IPS-18a (cell line): ENCODE results near the gene ESAM.
A peak's percentile ranks its signal among the peaks of the same experiment; 100 is the strongest.

Experiments
- H3K27ac ChIP-seq: one replicate; pipeline ENCODE4 v1.5.1; 2013; ENCODE audit warnings: low read length
- H3K27me3 ChIP-seq: one replicate; pipeline ENCODE4 v1.6.1; 2013; ENCODE audit warnings: mild to moderate bottlenecking, low read length; ENCODE audit not compliant: control insufficient read depth, insufficient read depth
- H3K36me3 ChIP-seq: one replicate; pipeline ENCODE4 v1.6.1; 2013; ENCODE audit warnings: low read depth, low read length; ENCODE audit not compliant: control insufficient read depth
- H3K4me1 ChIP-seq: one replicate; pipeline ENCODE4 v1.6.1; 2013; ENCODE audit warnings: low read depth, low read length; ENCODE audit not compliant: control insufficient read depth
- H3K4me3 ChIP-seq: one replicate; pipeline ENCODE4 v1.5.1; 2013; ENCODE audit warnings: low read length
- H3K9ac ChIP-seq: one replicate; pipeline ENCODE4 v1.6.1; 2013; ENCODE audit warnings: mild to moderate bottlenecking, low read length, moderate library complexity
- H3K9me3 ChIP-seq: one replicate; pipeline ENCODE4 v1.6.1; 2013; ENCODE audit warnings: low read depth, low read length; ENCODE audit not compliant: control insufficient read depth

The ESAM gene

GRCh38 chr11:124737638-124738305, 24.3 kb downstream of the ESAM start:
- H3K27me3 ChIP-seq = peaks cover 73% of the 10 kb centered on the region
- no peak overlapping the region for H3K4me3 ChIP-seq
- no peaks in the 10 kb centered on the region for H3K36me3 ChIP-seq
- H3K4me1 ChIP-seq = peaks cover 8% of the 10 kb centered on the region
- H3K9me3 ChIP-seq = no peaks in the 10 kb centered on the region
- no peak overlapping the region for H3K9ac ChIP-seq
- H3K27ac ChIP-seq = no peak overlapping the region

DNA sequence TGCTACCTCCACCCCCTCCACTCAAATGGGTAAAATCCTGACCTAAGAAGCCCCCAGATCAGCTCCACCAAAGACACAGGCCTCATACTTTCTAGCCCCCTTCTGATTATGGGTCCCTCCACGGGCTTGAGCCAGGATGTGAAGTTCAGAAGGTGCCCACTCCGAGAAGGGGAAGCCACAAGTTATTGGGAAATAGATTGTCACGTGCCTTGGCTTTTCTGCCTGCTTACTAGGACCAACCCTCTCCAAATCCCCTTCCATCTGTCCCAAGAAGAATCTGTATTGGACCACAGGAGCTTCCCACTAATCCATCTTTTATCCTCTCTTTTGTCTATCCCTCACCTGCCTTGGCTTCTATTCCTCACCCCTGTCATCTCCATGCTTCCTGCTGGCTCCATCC, 25.4 kb downstream of the ESAM start:
- Histone ChIP-seq H3K27ac (no peak overlapping the region), H3K9me3 (no peaks in the 10 kb centered on the region), H3K4me1 (peaks cover 8% of the 10 kb centered on the region), H3K36me3 (no peaks in the 10 kb centered on the region), H3K4me3 (no peak overlapping the region), H3K9ac (no peak overlapping the region), H3K27me3 (peaks cover 63% of the 10 kb centered on the region)

GRCh38 chr11:124732230-124732629, 29.9 kb downstream of the ESAM start:
- peaks cover 21% of the 10 kb centered on the region for H3K27me3 ChIP-seq
- H3K4me3 ChIP-seq = no peak overlapping the region
- H3K27ac ChIP-seq = no peak overlapping the region
- no peaks in the 10 kb centered on the region for H3K36me3 ChIP-seq
- H3K4me1 ChIP-seq = no peaks in the 10 kb centered on the region
- H3K9ac ChIP-seq = no peak overlapping the region
- no peaks in the 10 kb centered on the region for H3K9me3 ChIP-seq

GRCh38 chr11:124729571-124729970, 32.5 kb downstream of the ESAM start:
- Histone ChIP-seq H3K36me3 (no peaks in the 10 kb centered on the region), H3K4me1 (peaks cover 15% of the 10 kb centered on the region), H3K9me3 (no peaks in the 10 kb centered on the region), H3K4me3 (no peak overlapping the region), H3K27ac (no peak overlapping the region), H3K9ac (no peak overlapping the region), H3K27me3 (peaks cover 12% of the 10 kb centered on the region)

DNA sequence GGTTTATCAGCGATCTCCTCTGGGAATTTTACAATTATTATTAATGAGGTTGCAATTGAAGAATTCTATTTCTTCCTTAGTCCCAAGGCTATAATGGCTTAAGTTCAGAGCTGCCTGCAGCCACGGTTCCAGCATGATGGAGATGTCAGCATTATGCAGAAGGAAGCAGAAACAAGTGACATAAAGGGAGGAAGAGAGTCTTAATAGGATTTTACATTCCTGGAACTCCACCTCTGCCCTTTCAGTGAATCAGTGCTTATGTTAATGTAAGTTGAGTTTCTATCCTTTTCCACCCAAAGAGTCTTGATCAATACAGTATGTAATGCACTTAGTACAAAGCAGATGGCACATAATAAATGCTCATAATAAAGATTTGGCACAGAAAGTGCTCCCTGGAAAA, 34.0 kb downstream of the ESAM start:
- Histone ChIP-seq H3K9me3 (no peaks in the 10 kb centered on the region), H3K4me3 (no peak overlapping the region), H3K27ac (no peak overlapping the region), H3K4me1 (peaks cover 15% of the 10 kb centered on the region), H3K36me3 (no peaks in the 10 kb centered on the region), H3K9ac (no peak overlapping the region), H3K27me3 (peaks cover 24% of the 10 kb centered on the region)

DNA sequence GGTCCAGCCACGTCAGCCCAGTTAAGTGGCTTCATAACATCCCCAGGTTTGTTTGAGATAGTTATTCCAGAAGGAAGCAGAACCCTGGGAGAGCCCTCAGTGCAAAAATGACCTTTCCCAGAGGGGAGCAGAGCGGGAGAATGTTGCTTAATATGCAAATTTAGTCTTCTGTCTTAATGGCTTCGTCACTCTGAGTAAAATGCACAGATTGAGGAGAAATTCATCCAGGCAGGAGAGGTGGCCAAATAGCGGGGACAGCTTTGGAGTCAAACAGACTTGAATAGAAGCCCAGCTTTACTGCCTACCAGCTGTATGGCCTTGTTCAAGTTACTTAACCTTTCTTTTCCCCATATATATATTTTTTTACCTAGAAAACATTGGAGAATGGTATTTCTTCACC, 34.6 kb downstream of the ESAM start:
- peaks cover 15% of the 10 kb centered on the region for H3K4me1 ChIP-seq

DNA sequence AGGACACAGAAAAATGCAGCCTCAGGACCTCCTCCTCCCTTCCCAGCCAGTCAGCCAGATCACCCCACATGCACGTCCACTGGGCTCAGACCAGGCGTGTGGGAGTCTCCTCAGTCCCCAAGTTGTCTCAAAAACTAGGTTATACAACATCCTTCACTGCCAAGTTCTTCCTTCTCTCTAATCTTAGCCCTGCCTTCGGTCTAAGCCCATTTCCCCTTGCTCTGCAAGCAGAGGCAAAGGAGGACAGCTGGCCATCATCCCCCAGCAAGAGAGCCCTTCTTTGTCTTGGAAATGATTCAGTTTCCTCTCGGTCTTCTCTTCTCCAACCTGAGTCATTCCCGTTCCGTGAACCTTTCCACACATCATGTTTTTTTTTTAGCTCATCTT, 36.4 kb downstream of the ESAM start:
- Histone ChIP-seq H3K36me3 (no peaks in the 10 kb centered on the region), H3K4me3 (peak overlapping the region; percentile 11), H3K4me1 (peaks cover 15% of the 10 kb centered on the region), H3K27ac (no peak overlapping the region), H3K27me3 (peaks cover 48% of the 10 kb centered on the region), H3K9ac (no peak overlapping the region), H3K9me3 (no peaks in the 10 kb centered on the region)

More for the DNA sequence above, 34.6 kb downstream of the ESAM start:
- Histone ChIP-seq H3K36me3 (no peaks in the 10 kb centered on the region), H3K9me3 (no peaks in the 10 kb centered on the region), H3K4me3 (no peak overlapping the region), H3K27ac (no peak overlapping the region), H3K27me3 (peaks cover 31% of the 10 kb centered on the region), H3K9ac (no peak overlapping the region)

GRCh38 chr11:124724979-124725718, 36.9 kb downstream of the ESAM start:
- Histone ChIP-seq H3K4me3 (peak overlapping the region; percentile 11), H3K9ac (no peak overlapping the region), H3K27ac (no peak overlapping the region), H3K36me3 (no peaks in the 10 kb centered on the region), H3K27me3 (peaks cover 54% of the 10 kb centered on the region), H3K4me1 (peaks cover 15% of the 10 kb centered on the region), H3K9me3 (no peaks in the 10 kb centered on the region)

GRCh38 chr11:124722176-124722575, 39.9 kb downstream of the ESAM start:
- H3K9ac ChIP-seq = no peak overlapping the region
- peaks cover 84% of the 10 kb centered on the region for H3K27me3 ChIP-seq
- no peak overlapping the region for H3K4me3 ChIP-seq
- no peaks in the 10 kb centered on the region for H3K9me3 ChIP-seq
- peaks cover 31% of the 10 kb centered on the region for H3K4me1 ChIP-seq
- H3K27ac ChIP-seq = no peak overlapping the region
- no peaks in the 10 kb centered on the region for H3K36me3 ChIP-seq

DNA sequence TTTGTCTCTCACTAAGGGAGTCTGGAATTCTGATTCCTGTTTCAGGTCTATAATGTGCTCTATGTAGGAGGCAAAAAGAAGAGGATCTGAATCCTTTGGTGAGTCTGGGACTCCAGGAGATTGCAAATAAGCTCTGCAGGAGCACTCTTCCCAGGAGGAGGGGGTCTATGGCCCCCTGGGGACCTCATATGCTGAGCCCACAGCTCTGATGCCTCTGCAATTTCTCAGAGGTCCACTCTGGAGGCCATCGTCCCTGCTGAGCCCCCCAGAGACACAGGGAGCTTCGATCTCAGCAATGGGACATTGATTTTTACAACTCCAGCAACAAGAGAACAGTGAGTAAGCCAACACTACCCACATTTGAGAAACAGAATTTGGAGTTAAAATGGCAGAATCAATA, 42.6 kb downstream of the ESAM start:
- H3K27me3 ChIP-seq = peaks cover 100% of the 10 kb centered on the region
- no peaks in the 10 kb centered on the region for H3K9me3 ChIP-seq
- H3K27ac ChIP-seq = no peak overlapping the region
- peaks cover 16% of the 10 kb centered on the region for H3K4me1 ChIP-seq
- H3K36me3 ChIP-seq = no peaks in the 10 kb centered on the region
- no peak overlapping the region for H3K4me3 ChIP-seq
- H3K9ac ChIP-seq = no peak overlapping the region

DNA sequence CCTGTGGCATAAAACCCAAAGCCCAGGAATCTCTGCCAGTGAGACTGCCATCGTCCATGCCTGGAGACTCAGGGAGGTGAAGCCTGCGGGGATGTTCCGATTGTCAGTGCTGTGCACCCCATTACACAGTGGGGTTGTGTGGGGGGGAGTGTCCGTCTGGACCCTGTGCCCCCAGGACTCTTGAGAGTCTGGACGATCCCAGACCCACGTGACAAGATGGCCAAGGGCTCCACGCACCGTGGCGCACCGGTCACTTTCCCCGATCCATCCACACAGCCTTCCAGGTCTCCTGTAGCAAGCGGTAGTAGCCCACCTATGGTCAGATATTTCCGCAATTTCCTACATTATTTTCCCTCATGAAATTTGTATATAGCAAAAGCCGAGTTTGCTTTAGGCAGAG, 43.3 kb downstream of the ESAM start:
- no peak overlapping the region for H3K9ac ChIP-seq
- H3K27ac ChIP-seq = no peak overlapping the region
- peaks cover 16% of the 10 kb centered on the region for H3K4me1 ChIP-seq
- no peaks in the 10 kb centered on the region for H3K9me3 ChIP-seq
- peaks cover 94% of the 10 kb centered on the region for H3K27me3 ChIP-seq
- H3K36me3 ChIP-seq = no peaks in the 10 kb centered on the region
- H3K4me3 ChIP-seq = peak overlapping the region; percentile 58
